Uterus (tissue), 2 donors: ENCODE results near the gene TOR1AIP1.

Source experiments
- CTCF ChIP-seq, 4 experiments: fragments of 200-600 bp in 2 of 4; fragments of 450-650 bp in 2 of 4; sonication (generic) in 2 of 4; IDR thresholded peaks; one replicate each; pipeline ENCODE4 v1.5.1; 2016 to 2019; ENCODE audit warnings: antibody characterized with exemption in 4 of 4, mild to moderate bottlenecking in 2 of 4, moderate library complexity in 1 of 4
- POLR2A ChIP-seq, 2 donors: fragments of 450-650 bp; IDR thresholded peaks; one replicate each; pipeline ENCODE4 v1.6.1; 2016; ENCODE audit warnings: antibody characterized with exemption in 2 of 2, mild to moderate bottlenecking in 1 of 2, moderate library complexity in 1 of 2

GRCh38 chr1:179926850-179927205 is 44.7 kb downstream of the TOR1AIP1 start:
- TF ChIP-seq CTCF (IDR thresholded peaks at IDR 0.05) = no peak
- TF ChIP-seq POLR2A (IDR thresholded peaks at IDR 0.05) = no peak
